ENCODE data around the gene ARHGAP15.

ARHGAP15 gene

GRCh38 chr2:143252138-143252907 is 123.1 kb downstream of the ARHGAP15 start:
- Histone ChIP-seq H3K36me3 (replicated peaks; ENCODE audit: insufficient read depth, low read length) (no peaks in the 10 kb centered on the region), H3K9me3 (replicated peaks; ENCODE audit: insufficient read depth, low read length) (no peaks in the 10 kb centered on the region), H3K27me3 (replicated peaks; ENCODE audit: insufficient read depth, low read length) (no peaks in the 10 kb centered on the region), H3K4me3 (ENCODE audit: low read length) (no peak overlapping the region), H3K79me2 (ENCODE audit: low read length) (no peaks in the 10 kb centered on the region), H3K4me2 (ENCODE audit: low read depth, low read length) (no peak overlapping the region), H4K20me1 (ENCODE audit: insufficient read depth, low read length) (no peaks in the 10 kb centered on the region), H3K4me1 (ENCODE audit: low read length) (no peaks in the 10 kb centered on the region), H3F3A (ENCODE audit: insufficient read depth, low read length) (no peaks in the 10 kb centered on the region), H3K9me2 (replicated peaks; ENCODE audit: insufficient read depth, low read length) (no peaks in the 10 kb centered on the region), H2AFZ (ENCODE audit: low read length) (no peak overlapping the region), H3K27ac (ENCODE audit: low read length) (no peak overlapping the region), H3K9ac (ENCODE audit: low read length) (no peak overlapping the region)
- TF ChIP-seq CTCF (IDR thresholded peaks at IDR 0.05; ENCODE audit: low read length) (no peak), EZH2phosphoT487 (IDR thresholded peaks at IDR 0.05; ENCODE audit: low read length) (no peak), EZH2 (optimal IDR thresholded peaks at IDR 0.05; ENCODE audit: low read depth, low read length) (no peak)
- DNase-seq: no peak

GRCh38 chr2:143254110-143254509 is 124.9 kb downstream of the ARHGAP15 start:
- Histone ChIP-seq H3K36me3 (replicated peaks; ENCODE audit: insufficient read depth, low read length) (no peaks in the 10 kb centered on the region), H3K9me3 (replicated peaks; ENCODE audit: insufficient read depth, low read length) (no peaks in the 10 kb centered on the region), H4K20me1 (ENCODE audit: insufficient read depth, low read length) (no peaks in the 10 kb centered on the region), H3K27me3 (replicated peaks; ENCODE audit: insufficient read depth, low read length) (no peaks in the 10 kb centered on the region), H2AFZ (ENCODE audit: low read length) (no peak overlapping the region), H3K4me2 (ENCODE audit: low read depth, low read length) (no peak overlapping the region), H3K79me2 (ENCODE audit: low read length) (no peaks in the 10 kb centered on the region), H3K4me1 (ENCODE audit: low read length) (no peaks in the 10 kb centered on the region), H3K4me3 (ENCODE audit: low read length) (no peak overlapping the region), H3K9ac (ENCODE audit: low read length) (no peak overlapping the region), H3K9me2 (replicated peaks; ENCODE audit: insufficient read depth, low read length) (no peaks in the 10 kb centered on the region), H3F3A (ENCODE audit: insufficient read depth, low read length) (no peaks in the 10 kb centered on the region), H3K27ac (ENCODE audit: low read length) (no peak overlapping the region)
- no peak for TF ChIP-seq EZH2phosphoT487 (IDR thresholded peaks at IDR 0.05; ENCODE audit: low read length)
- TF ChIP-seq CTCF (IDR thresholded peaks at IDR 0.05; ENCODE audit: low read length): no peak
- TF ChIP-seq EZH2 (optimal IDR thresholded peaks at IDR 0.05; ENCODE audit: low read depth, low read length): no peak
- no peak for DNase-seq

GRCh38 chr2:143255086-143255485 is 125.9 kb downstream of the ARHGAP15 start:
- Histone ChIP-seq H3K4me2 (ENCODE audit: low read depth, low read length) (no peak overlapping the region), H3K9me3 (replicated peaks; ENCODE audit: insufficient read depth, low read length) (no peaks in the 10 kb centered on the region), H3K36me3 (replicated peaks; ENCODE audit: insufficient read depth, low read length) (no peaks in the 10 kb centered on the region), H3K27me3 (replicated peaks; ENCODE audit: insufficient read depth, low read length) (no peaks in the 10 kb centered on the region), H3K9ac (ENCODE audit: low read length) (no peak overlapping the region), H3K79me2 (ENCODE audit: low read length) (no peaks in the 10 kb centered on the region), H4K20me1 (ENCODE audit: insufficient read depth, low read length) (no peaks in the 10 kb centered on the region), H3K27ac (ENCODE audit: low read length) (no peak overlapping the region), H3K9me2 (replicated peaks; ENCODE audit: insufficient read depth, low read length) (no peaks in the 10 kb centered on the region), H3K4me3 (ENCODE audit: low read length) (no peak overlapping the region), H3K4me1 (ENCODE audit: low read length) (no peaks in the 10 kb centered on the region), H3F3A (ENCODE audit: insufficient read depth, low read length) (no peaks in the 10 kb centered on the region), H2AFZ (ENCODE audit: low read length) (no peak overlapping the region)
- DNase-seq: no peak
- TF ChIP-seq EZH2 (optimal IDR thresholded peaks at IDR 0.05; ENCODE audit: low read depth, low read length) (no peak), EZH2phosphoT487 (IDR thresholded peaks at IDR 0.05; ENCODE audit: low read length) (no peak), CTCF (IDR thresholded peaks at IDR 0.05; ENCODE audit: low read length) (no peak)

Measured in MM.1S (cell line).